Central memory CD8-positive, alpha-beta T cell (primary cell): ENCODE data around the gene PRKCA.

Experiments used
- ATAC-seq: fragments of 150-1000 bp; cut with Tn5 transposase; replicated peaks from 2 replicates; pipeline ENCODE4 v1.10.0; 2022; ENCODE audit warnings: mild to moderate bottlenecking, moderate FRiP score, moderate number of reproducible peaks; ENCODE audit not compliant: poor library complexity, severe bottlenecking; ENCODE audit errors: extremely low read depth
- DNase-seq, 2 donors: peaks; one replicate each; pipeline ENCODE4 v3.0.0; 2021; ENCODE audit warnings: low spot score in 2 of 2
- H3K27ac Mint-ChIP-seq: one replicate; pipeline ENCODE4 v1.8.0; 2022; ENCODE audit warnings: low read depth, mild to moderate bottlenecking, moderate library complexity, mixed read lengths
- H3K27me3 Mint-ChIP-seq: one replicate; pipeline ENCODE4 v1.8.0; 2022; ENCODE audit warnings: mixed read lengths
- H3K36me3 Mint-ChIP-seq: one replicate; pipeline ENCODE4 v1.8.0; 2022; ENCODE audit warnings: mild to moderate bottlenecking, moderate library complexity, mixed read lengths; ENCODE audit not compliant: insufficient read depth
- H3K4me1 Mint-ChIP-seq: one replicate; pipeline ENCODE4 v1.8.0; 2022; ENCODE audit warnings: mixed read lengths
- H3K4me3 Mint-ChIP-seq: one replicate; pipeline ENCODE4 v1.8.0; 2022; ENCODE audit warnings: mild to moderate bottlenecking, moderate library complexity, mixed read lengths
- H3K9me3 Mint-ChIP-seq: one replicate; pipeline ENCODE4 v1.8.0; 2022; ENCODE audit warnings: mixed read lengths

The PRKCA gene

DNA sequence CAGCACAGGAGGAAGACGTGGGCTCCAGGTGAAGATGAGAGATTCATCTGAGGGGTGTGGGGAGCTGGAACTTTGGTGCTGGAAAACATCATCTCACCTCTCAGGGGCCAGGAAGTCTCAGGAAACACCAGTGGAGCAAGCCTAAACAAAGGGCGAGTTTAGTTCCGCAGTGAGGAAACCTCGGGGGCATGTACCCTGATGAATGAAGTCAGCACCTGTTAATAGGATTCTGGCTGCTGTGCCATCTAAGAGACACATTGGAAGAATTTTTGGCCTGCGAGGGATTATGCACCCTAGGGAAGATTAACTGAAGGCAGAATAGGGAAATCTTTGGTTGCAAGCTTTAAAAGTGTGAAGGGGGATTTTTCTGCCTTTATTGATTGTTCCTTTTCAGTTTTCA, 437.8 kb downstream of the PRKCA start:
- Mint-ChIP-seq H3K36me3 (peaks cover 2% of the 10 kb centered on the region), H3K4me1 (no peaks in the 10 kb centered on the region), H3K27me3 (no peaks in the 10 kb centered on the region), H3K9me3 (no peaks in the 10 kb centered on the region), H3K27ac (no peak overlapping the region), H3K4me3 (no peak overlapping the region)
- ATAC-seq (no peak), DNase-seq (no peak)

DNA sequence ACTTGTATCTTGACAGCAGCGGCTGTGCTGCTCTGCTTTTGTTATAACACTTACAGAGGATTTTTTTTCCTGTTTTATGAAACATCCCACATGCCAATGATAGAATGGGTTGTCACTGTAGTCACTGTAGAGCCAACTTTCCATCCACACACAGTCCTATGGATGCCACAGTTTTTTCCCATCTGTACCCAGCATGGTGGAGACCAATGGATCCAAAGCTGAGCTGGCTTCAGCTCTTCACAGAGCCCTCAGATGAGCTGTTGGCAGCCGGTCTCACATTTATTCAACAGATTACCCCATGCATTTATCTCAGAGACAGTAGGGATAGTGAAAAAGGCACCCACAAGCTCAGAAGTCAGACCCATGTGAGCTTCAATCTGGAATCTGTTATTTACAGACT, 441.1 kb downstream of the PRKCA start:
- no peak overlapping the region for H3K27ac Mint-ChIP-seq
- peaks cover 2% of the 10 kb centered on the region for H3K36me3 Mint-ChIP-seq
- no peaks in the 10 kb centered on the region for H3K9me3 Mint-ChIP-seq
- no peak overlapping the region for H3K4me3 Mint-ChIP-seq
- no peaks in the 10 kb centered on the region for H3K27me3 Mint-ChIP-seq
- ATAC-seq: no peak
- no peaks in the 10 kb centered on the region for H3K4me1 Mint-ChIP-seq
- no peak for DNase-seq

DNA sequence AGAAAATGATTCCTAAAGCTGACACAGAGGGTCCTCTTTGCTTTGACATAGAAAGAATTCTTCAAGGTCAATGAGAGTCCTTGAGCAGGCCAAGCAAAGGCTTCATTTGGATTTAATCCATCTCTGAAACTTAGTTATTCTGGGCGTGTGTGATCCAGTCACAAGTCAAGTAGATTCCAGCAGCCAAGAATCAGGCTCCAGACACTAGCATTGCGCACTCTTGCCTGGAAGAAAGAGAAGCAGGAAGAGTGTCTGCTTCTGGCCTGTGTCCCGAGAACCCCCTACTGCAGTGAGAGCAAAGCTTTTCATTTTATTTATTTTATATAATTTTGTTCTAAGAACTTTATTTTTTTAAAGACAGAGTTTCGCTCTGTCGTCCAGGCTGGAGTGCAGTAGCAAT, 444.3 kb downstream of the PRKCA start:
- Mint-ChIP-seq H3K4me1 (no peaks in the 10 kb centered on the region), H3K27ac (no peak overlapping the region), H3K4me3 (no peak overlapping the region), H3K36me3 (no peaks in the 10 kb centered on the region), H3K9me3 (no peaks in the 10 kb centered on the region), H3K27me3 (no peaks in the 10 kb centered on the region)
- no peak for DNase-seq
- ATAC-seq: no peak

DNA sequence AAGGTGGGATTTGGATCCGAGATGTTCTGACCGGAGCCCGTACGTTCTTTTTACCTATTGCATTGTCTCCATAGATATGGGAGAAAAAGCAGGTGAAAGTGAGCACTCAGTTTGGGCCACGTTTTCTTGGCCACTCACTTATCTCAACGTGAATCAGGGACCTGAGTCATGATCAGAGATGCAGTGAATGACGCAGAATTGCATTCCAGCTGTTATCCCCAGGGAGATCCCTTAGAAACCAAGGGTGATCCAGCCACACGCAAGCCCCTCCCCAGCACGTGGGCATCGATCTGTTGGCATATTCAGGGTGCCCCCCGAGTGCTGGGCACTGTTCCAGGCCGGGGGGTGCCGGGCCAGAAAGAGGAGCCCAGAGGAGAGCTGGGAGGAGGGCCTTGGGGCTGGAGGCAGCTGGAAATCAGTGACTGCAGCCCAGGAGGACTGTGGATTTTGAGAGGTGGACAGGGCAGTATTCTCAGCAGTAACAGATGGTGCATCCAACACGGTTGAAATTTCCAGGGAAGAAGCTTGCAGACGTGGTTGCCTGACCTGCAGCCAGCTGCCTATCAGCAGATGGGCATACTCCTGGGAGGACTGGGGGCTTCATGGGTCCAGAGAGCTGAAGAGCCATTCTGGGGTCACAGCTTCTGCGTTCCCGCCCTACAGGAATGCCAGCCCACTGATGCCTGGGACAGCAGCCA, 445.3 kb downstream of the PRKCA start:
- no peak for ATAC-seq
- no peaks in the 10 kb centered on the region for H3K27me3 Mint-ChIP-seq
- H3K4me1 Mint-ChIP-seq: no peaks in the 10 kb centered on the region

DNA sequence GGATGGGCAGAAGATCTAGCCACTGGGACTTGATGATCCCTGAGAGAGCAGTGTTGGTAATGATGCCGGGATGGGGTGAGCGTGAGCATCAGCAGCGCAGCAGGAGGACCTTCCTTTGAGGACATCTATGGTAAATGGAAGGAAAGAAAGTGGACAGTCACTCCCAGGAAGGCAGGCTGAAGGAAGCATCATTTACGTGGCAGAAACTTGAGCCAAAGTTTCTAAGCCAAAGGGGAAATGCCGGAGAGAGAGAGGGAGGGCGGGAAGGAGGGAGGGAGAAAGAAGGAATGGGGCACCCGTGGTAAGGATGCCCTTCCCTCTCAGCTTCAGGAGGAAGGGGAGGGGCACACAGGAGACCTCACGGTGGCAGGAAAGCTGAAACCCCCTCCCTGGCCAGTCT, 446.2 kb downstream of the PRKCA start:
- DNase-seq (no peak), ATAC-seq (no peak)
- no peak overlapping the region for H3K4me3 Mint-ChIP-seq
- no peaks in the 10 kb centered on the region for H3K36me3 Mint-ChIP-seq
- H3K9me3 Mint-ChIP-seq: no peaks in the 10 kb centered on the region
- no peak overlapping the region for H3K27ac Mint-ChIP-seq
- no peaks in the 10 kb centered on the region for H3K4me1 Mint-ChIP-seq
- no peaks in the 10 kb centered on the region for H3K27me3 Mint-ChIP-seq

More for the DNA sequence above, 445.3 kb downstream of the PRKCA start:
- Mint-ChIP-seq H3K36me3 (no peaks in the 10 kb centered on the region), H3K27ac (no peak overlapping the region), H3K9me3 (no peaks in the 10 kb centered on the region), H3K4me3 (no peak overlapping the region)
- no peak for DNase-seq

DNA sequence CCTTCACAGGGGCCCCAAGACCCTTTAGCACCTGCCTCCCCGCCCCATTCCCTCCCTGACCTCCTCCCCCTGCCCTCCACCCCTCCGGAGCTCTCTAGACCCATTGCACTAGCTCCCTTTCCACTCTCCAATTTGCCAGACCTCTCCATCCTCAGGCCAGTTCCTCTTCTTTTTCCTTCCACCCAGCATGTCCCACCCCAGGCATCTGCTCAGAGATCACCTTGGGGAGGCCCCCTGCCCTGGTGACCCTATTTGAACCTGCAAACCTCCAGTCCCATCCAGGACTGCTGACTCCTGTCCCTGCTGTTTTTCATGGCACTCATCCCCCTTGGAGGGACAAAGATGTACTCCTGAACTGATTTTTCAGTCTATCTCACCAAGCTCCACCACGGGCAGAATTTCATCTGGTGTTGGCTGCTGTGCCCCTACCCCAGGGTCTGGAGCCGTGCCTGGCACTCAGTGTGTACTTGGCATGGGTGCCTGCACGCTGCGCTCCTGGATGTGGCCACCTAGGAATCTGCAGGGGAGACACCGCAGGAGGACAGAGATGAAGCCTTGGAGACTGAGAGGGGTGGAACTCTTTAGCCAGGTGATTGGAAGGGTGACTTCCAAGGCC, 446.9 kb downstream of the PRKCA start:
- ATAC-seq (no peak), DNase-seq (no peak)
- H3K36me3 Mint-ChIP-seq: peaks cover under 1% of the 10 kb centered on the region
- no peaks in the 10 kb centered on the region for H3K27me3 Mint-ChIP-seq
- H3K27ac Mint-ChIP-seq: no peak overlapping the region
- H3K4me3 Mint-ChIP-seq: no peak overlapping the region
- H3K4me1 Mint-ChIP-seq: no peaks in the 10 kb centered on the region
- no peaks in the 10 kb centered on the region for H3K9me3 Mint-ChIP-seq

DNA sequence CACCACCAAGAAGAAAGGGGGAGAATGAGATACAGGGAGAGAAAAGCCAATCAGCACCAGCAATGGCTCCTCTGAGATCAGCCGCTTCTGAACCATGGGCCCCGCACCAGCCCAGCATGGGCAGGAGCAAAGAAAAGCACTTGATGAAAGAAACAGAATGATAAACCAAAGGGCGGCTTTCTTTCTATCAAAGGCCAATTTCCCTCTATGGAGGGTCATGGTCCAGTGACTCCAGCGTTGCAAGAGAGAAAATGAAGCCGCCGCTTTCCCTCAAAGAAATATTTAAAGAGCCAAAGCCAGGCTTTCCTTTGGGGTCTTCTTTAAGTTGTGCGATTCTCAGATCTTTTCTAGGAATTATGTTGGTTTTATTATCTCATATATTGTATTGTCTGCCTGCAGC, 447.7 kb downstream of the PRKCA start:
- peaks cover 2% of the 10 kb centered on the region for H3K36me3 Mint-ChIP-seq
- no peak overlapping the region for H3K4me3 Mint-ChIP-seq

DNA sequence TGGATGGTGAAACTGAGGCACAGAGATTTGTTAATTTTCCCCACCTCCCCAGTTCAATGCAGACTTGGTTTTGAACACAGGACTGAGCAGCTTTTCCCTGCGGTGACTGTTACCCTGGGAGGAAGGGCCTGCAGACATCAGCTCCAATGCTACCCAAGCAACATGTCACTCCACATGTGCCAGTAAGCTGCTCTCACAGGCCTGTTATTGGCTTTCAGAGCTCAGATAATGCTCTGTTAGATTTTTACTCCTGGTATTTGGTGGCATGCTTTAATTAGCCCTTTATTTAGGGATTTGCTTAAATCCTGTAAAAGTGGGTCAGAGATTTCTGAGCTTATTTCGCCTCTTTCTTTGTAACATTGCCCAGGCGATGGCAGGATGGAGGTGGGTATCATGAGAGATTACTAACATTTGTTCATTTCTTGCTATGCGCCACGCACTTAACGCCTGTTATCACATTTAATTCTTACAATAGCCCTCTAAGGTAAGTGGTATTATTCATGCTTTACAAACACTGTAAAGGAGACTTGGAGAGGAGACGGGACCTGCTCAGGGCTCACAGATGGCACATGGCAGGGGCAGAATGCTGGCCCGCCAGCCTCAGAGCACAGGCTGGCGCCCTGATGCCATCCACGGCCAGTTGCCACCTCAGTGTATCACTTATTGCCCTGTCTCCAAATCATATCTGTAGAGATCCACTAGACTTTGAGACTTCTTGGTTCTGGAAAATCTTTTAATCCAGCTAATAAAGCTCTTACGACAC, 448.5 kb downstream of the PRKCA start:
- H3K27ac Mint-ChIP-seq: no peak overlapping the region
- H3K27me3 Mint-ChIP-seq: no peaks in the 10 kb centered on the region
- H3K4me1 Mint-ChIP-seq: no peaks in the 10 kb centered on the region
- H3K4me3 Mint-ChIP-seq: no peak overlapping the region
- no peaks in the 10 kb centered on the region for H3K9me3 Mint-ChIP-seq
- DNase-seq (no peak), ATAC-seq (no peak)
- H3K36me3 Mint-ChIP-seq: peaks cover 2% of the 10 kb centered on the region

More for the DNA sequence above, 447.7 kb downstream of the PRKCA start:
- ATAC-seq: no peak
- Mint-ChIP-seq H3K9me3 (no peaks in the 10 kb centered on the region), H3K27ac (no peak overlapping the region), H3K27me3 (no peaks in the 10 kb centered on the region), H3K4me1 (no peaks in the 10 kb centered on the region)
- DNase-seq: no peak

DNA sequence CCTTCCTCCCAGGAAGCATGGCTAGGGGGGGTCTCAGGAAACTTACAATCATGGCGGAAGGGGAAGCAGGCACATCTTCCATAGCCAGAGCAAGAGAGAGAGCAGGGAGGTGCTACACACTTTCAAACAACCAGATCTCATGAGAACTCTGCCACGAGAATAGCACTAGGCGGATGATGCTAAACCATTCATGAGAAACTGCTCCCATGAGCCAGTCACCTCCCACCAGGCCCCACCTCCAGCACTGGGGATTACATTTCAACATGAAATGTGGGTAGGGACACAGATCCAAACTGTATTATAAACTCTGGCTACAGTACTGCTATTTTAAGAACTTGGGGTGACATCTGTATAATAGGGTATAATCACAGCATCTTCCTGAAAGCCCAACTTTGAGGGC, 449.4 kb downstream of the PRKCA start:
- H3K27ac Mint-ChIP-seq: no peak overlapping the region

DNA sequence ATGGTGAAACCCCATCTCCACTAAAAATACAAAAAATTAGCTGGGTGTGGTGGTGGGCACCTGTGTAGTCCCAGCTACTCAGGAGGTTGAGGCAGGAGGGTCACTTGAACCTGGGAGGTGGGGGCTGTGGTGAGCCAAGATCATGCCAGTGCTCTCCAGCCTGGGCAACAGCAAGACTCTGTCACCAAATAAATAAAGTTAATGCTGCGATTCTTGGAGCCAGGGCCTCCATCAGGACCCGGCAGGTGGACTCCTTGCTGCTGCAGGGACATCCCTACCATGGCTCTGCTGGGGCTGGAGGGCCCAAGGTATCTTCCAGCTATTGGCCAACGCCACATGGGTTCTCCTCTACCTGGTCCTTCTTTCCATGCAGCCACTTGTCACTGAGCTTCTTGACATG, 450.0 kb downstream of the PRKCA start:
- Mint-ChIP-seq H3K27me3 (no peaks in the 10 kb centered on the region), H3K36me3 (peaks cover 2% of the 10 kb centered on the region), H3K27ac (no peak overlapping the region), H3K9me3 (no peaks in the 10 kb centered on the region), H3K4me1 (no peaks in the 10 kb centered on the region), H3K4me3 (no peak overlapping the region)
- no peak for DNase-seq
- no peak for ATAC-seq

More for the DNA sequence above, 449.4 kb downstream of the PRKCA start:
- DNase-seq (no peak), ATAC-seq (no peak)
- peaks cover 2% of the 10 kb centered on the region for H3K36me3 Mint-ChIP-seq
- H3K4me1 Mint-ChIP-seq: no peaks in the 10 kb centered on the region
- no peak overlapping the region for H3K4me3 Mint-ChIP-seq
- no peaks in the 10 kb centered on the region for H3K27me3 Mint-ChIP-seq
- no peaks in the 10 kb centered on the region for H3K9me3 Mint-ChIP-seq

DNA sequence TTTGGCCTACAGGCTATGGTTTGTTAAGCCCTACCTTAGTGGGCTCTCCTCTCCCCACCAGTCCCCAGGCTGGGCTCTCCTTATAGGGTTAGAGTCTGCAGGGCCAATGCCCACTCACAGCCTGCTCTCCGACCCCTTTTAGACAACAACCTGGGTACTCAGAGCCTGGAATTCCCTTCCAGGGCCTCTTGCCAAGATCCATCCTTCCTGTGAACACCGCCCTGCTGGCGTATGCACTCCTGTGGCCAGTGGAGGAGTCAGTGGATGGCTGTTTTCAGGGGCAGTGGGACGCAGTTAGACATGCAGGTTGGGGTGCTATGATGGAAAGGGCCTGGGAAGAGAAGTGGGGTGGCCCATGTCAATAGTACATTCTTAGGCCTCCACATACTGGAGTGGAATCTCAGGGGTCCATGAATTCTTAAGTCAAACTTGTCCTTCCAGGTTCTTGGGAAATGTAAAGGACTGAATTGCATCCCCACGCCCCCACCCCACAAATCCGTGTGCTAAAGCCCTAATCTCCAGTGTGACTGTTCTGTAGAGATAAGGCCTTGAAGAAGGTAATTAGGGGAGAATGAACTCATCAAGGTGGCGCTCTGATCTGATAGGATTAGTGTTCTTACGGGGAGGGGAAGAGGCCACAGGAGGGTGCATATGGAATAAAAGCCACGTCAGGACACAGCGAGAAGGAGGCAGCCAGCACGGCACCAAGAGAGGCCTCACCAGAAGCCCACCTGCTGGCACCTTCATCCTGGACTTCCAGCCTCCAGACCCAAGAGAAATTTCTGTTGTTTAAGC, 450.9 kb downstream of the PRKCA start:
- no peaks in the 10 kb centered on the region for H3K4me1 Mint-ChIP-seq
- ATAC-seq (no peak), DNase-seq (no peak)
- no peak overlapping the region for H3K27ac Mint-ChIP-seq
- no peaks in the 10 kb centered on the region for H3K27me3 Mint-ChIP-seq
- H3K4me3 Mint-ChIP-seq: no peak overlapping the region
- H3K9me3 Mint-ChIP-seq: no peaks in the 10 kb centered on the region
- H3K36me3 Mint-ChIP-seq: peaks cover 2% of the 10 kb centered on the region

DNA sequence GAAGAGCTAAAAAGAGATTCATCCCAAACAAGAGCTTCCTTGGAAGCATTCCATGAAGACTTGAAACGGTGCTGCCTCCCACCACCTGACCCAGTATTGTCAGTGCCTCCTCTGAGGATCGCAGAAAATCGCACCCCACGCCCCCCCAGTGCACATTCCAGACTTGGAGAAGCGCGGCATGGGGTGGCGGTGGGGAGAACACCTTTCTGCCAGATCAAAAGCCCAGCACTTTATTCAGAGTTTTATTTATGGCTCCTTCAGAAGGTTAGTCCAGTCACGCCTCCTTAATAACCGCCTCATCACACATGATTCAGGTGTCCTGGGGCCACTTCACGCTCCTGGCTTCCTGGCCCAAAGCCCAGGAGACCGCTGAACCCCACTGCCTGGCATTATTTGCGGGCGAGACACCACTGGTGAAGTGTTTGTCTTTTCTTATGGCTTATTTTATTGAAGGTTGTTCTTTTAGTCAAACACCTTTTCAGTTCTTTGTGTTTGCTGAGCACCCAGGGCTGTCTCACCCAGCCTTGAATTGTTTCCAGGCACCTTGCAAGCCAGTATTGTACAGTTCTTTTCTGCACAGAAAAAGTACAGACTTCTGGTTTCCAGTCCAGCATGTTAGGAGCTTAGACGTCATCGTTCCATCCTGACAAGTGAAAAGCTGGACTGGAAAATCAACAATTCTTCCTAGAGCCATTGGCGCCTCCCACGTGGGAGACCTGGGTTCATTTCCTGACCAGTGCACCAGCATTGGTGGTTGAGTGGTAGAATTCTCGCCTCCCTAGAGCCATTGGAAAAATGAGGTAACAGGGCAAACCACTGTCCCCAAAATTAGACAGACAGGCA, 452.9 kb downstream of the PRKCA start:
- no peak for ATAC-seq
- no peak overlapping the region for H3K4me3 Mint-ChIP-seq
- DNase-seq: no peak
- no peaks in the 10 kb centered on the region for H3K4me1 Mint-ChIP-seq
- H3K27ac Mint-ChIP-seq: no peak overlapping the region
- peaks cover 2% of the 10 kb centered on the region for H3K36me3 Mint-ChIP-seq
- no peaks in the 10 kb centered on the region for H3K9me3 Mint-ChIP-seq
- no peaks in the 10 kb centered on the region for H3K27me3 Mint-ChIP-seq
